PC-9 (cell line): Measurements from ENCODE around the gene ALDOB.

ENCODE experiments used
- CTCF ChIP-seq: fragments of 200-600 bp; sonication (generic); conservative IDR thresholded peaks from 2 replicates; pipeline ENCODE4 v1.6.1; 2017; ENCODE audit warnings: mixed run types, antibody characterized with exemption, mild to moderate bottlenecking, moderate library complexity
- EZH2 ChIP-seq: fragments of 200-600 bp; sonication (generic); IDR thresholded peaks from 2 replicates; pipeline ENCODE4 v1.8.0; 2017; ENCODE audit warnings: antibody characterized with exemption, low read depth

GRCh38 chr9:101438523-101438922 lies 2.9 kb upstream of the ALDOB start:
- TF ChIP-seq CTCF: no peak
- no peak for TF ChIP-seq EZH2
